Type B pancreatic cell (in vitro differentiated cells): ENCODE results near the gene UQCRHL. TPM values are rescaled to one million over a fixed set of nuclear protein-coding genes. Genes with fewer than 3 reads are reported as not detected.
A peak's percentile ranks its signal among the peaks of the same experiment; 100 is the strongest.

Experiments used
- DNase-seq: peaks from one replicate; pipeline ENCODE4 v3.0.0; 2021; ENCODE audit warnings: mixed read lengths; ENCODE audit not compliant: unreplicated experiment; ENCODE audit errors: extremely low spot score
- H3K27ac Mint-ChIP-seq: 2 replicates; pipeline ENCODE4 v1.8.0; 2021; ENCODE audit warnings: mild to moderate bottlenecking, mixed read lengths
- H3K27me3 Mint-ChIP-seq: 2 replicates; pipeline ENCODE4 v1.8.0; 2021; ENCODE audit warnings: mixed read lengths
- H3K36me3 Mint-ChIP-seq: 2 replicates; pipeline ENCODE4 v1.8.0; 2021; ENCODE audit warnings: mixed read lengths
- H3K4me1 Mint-ChIP-seq: one replicate; pipeline ENCODE4 v1.8.0; 2021; ENCODE audit warnings: mixed read lengths; ENCODE audit not compliant: unreplicated experiment
- H3K4me3 Mint-ChIP-seq: 2 replicates; pipeline ENCODE4 v1.8.0; 2021; ENCODE audit warnings: mild to moderate bottlenecking, mixed read lengths
- H3K9me3 Mint-ChIP-seq: 2 replicates; pipeline ENCODE4 v1.8.0; 2021; ENCODE audit warnings: mixed read lengths
- CTCF ChIP-seq: fragments of 200-600 bp; sonication (generic); conservative IDR thresholded peaks from 2 replicates; pipeline ENCODE4 v1.5.0; 2021; ENCODE audit warnings: antibody characterized with exemption, mild to moderate bottlenecking
- total RNA-seq: library from RNA; stranded (reverse); gene quantifications from 2 replicates; pipeline ENCODE4 v1.2.1, GENCODE V29; 2021; ENCODE audit warnings: low replicate concordance

UQCRHL gene
- total RNA-seq, 1 donor from 2014 or later = 2.3 TPM

DNA sequence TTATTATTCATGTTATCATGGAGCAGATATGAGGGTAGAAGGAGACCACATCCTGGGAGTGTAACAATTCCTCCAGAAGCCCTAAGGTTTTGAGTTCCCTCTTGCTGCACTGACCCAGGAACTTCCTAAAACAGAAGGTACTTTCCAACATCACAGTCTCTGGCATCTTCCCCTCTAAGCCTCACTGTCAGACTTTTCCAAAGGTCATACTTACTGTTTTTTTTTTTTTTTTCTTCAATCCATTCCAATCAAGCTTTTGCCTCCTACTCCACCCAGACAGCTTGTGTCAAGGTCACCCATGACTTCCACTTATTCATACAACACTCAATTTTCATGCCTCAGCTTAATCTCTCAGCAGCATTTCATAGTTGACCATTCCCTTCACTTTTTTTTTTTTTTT is 18.4 kb upstream of the UQCRHL start:
- Mint-ChIP-seq H3K27me3 (no peaks in the 10 kb centered on the region), H3K4me3 (no peak overlapping the region), H3K27ac (no peak overlapping the region), H3K9me3 (no peaks in the 10 kb centered on the region), H3K4me1 (peaks cover 20% of the 10 kb centered on the region), H3K36me3 (peaks cover 12% of the 10 kb centered on the region)
- no peak for TF ChIP-seq CTCF
- no peak for DNase-seq

DNA sequence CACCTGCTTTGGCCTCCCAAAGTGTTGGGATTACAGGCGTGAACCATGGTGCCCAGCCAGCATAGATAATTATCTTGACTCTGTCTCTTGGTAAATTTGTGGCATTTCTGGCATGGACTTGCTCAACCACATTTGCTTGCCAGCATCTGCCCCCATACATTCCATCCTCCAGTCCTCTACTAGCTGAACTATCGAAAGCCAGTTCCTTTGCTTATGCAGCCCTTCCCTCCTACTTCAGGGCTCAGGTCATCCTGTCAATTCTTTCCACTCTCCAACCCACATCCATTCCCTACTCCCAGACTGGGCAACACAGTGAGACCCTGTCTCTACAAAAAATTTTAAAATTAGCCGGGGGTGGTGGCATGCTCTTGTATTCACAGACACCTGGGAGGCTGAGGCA is 13.0 kb upstream of the UQCRHL start:
- H3K4me3 Mint-ChIP-seq = no peak overlapping the region
- no peak for TF ChIP-seq CTCF
- H3K27me3 Mint-ChIP-seq = no peaks in the 10 kb centered on the region
- H3K4me1 Mint-ChIP-seq = peaks cover 9% of the 10 kb centered on the region
- H3K9me3 Mint-ChIP-seq = no peaks in the 10 kb centered on the region
- DNase-seq = no peak
- no peak overlapping the region for H3K27ac Mint-ChIP-seq
- peaks cover 4% of the 10 kb centered on the region for H3K36me3 Mint-ChIP-seq

DNA sequence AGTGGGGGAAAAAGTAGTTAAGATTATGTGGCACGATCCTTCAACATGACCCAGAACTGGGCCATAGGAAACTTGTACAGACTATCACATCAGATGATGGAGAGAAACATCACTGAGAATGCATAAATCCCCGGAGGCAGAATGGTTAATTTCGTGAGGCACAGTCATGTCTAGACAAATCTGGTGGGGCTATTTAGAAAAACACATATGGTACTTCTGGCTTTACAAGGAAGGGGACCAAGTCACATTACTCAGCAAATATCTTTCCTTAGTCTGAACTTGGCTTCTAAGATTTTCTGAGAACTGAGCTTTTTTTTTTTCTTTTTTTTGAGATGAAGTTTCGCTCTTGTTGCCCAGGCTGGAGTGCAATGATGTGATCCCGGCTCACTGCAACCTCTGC is 9.2 kb upstream of the UQCRHL start:
- no peaks in the 10 kb centered on the region for H3K36me3 Mint-ChIP-seq
- TF ChIP-seq CTCF = no peak
- H3K9me3 Mint-ChIP-seq = no peaks in the 10 kb centered on the region
- H3K4me1 Mint-ChIP-seq = peaks cover 11% of the 10 kb centered on the region
- no peaks in the 10 kb centered on the region for H3K27me3 Mint-ChIP-seq
- no peak for DNase-seq
- H3K27ac Mint-ChIP-seq = no peak overlapping the region
- no peak overlapping the region for H3K4me3 Mint-ChIP-seq

- H3K36me3 Mint-ChIP-seq = no peaks in the 10 kb centered on the region
These were observed 2.6 kb upstream of the UQCRHL start for GRCh38 chr1:15810073-15810472.

DNA sequence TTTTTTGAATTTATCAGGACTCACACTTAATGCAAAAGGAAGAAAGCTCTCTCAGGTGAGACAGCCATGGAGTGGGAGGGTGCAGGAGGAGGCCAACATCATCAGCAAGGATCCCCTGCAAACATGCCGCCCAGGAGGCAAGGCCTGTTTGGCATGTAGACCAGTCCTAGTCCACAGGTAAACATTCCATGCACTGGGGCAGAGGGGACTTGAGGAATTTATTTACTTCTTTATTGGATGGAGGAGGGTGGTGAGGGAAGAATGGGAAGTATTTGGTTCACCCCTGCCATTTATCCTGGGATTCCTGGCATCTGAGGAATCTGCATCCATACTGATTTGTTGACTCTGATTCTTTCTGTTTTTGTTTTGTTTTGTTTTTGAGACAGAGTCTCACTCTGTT is 1.5 kb upstream of the UQCRHL start:
- H3K9me3 Mint-ChIP-seq = no peaks in the 10 kb centered on the region
- no peak overlapping the region for H3K4me3 Mint-ChIP-seq
- H3K27ac Mint-ChIP-seq = peak overlapping the region; percentile 76
- H3K4me1 Mint-ChIP-seq = no peaks in the 10 kb centered on the region
- DNase-seq = no peak
- no peak for TF ChIP-seq CTCF
- no peaks in the 10 kb centered on the region for H3K36me3 Mint-ChIP-seq
- no peaks in the 10 kb centered on the region for H3K27me3 Mint-ChIP-seq

More at GRCh38 chr1:15810073-15810472, 2.6 kb upstream of the UQCRHL start:
- no peaks in the 10 kb centered on the region for H3K4me1 Mint-ChIP-seq
- no peak for DNase-seq
- H3K27ac Mint-ChIP-seq = no peak overlapping the region
- H3K9me3 Mint-ChIP-seq = no peaks in the 10 kb centered on the region
- no peak for TF ChIP-seq CTCF
- H3K4me3 Mint-ChIP-seq = no peak overlapping the region
- no peaks in the 10 kb centered on the region for H3K27me3 Mint-ChIP-seq

- no peak overlapping the region for H3K27ac Mint-ChIP-seq
These were observed 328 bp downstream of the UQCRHL start for GRCh38 chr1:15807121-15807520.

More at GRCh38 chr1:15807121-15807520, 328 bp downstream of the UQCRHL start:
- Mint-ChIP-seq H3K36me3 (no peaks in the 10 kb centered on the region), H3K27me3 (peaks cover 2% of the 10 kb centered on the region), H3K9me3 (no peaks in the 10 kb centered on the region), H3K4me1 (peaks cover 6% of the 10 kb centered on the region), H3K4me3 (no peak overlapping the region)
- no peak for DNase-seq
- TF ChIP-seq CTCF = no peak
